ENCODE measurements around the gene SMLR1.

The SMLR1 gene

DNA sequence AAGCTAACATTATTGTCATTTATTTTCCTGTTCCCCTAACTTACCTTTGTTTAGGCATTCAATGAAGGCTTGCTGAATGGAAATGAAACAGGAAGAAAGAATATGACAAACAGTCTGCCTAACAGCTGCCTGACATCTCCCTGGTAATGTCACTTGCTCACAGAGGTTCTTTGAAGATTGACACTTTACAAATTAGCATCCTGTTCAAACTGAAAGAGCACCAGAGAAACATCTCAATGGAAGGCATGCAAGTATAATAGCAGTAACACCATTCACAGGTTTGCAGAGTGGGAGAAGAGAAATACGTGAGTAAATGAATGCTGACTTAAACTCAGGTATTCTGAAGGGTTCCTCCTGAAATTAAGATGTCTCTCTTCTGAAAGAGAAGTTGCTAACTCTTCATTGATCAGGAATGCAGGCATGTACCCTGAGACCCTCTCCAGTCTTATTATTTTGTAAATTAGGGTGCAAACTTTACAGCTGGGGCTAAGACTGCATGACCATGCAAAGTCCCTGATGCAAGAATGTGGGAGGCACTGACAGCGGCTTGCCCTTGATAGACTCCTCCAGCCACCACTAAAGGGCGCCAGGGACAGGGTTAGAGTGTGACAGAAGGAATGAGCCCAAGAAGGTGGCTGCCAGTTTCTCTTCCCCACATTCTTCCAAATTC, 1.3 kb upstream of the SMLR1 start:
- DNase-seq, result no peak

DNA sequence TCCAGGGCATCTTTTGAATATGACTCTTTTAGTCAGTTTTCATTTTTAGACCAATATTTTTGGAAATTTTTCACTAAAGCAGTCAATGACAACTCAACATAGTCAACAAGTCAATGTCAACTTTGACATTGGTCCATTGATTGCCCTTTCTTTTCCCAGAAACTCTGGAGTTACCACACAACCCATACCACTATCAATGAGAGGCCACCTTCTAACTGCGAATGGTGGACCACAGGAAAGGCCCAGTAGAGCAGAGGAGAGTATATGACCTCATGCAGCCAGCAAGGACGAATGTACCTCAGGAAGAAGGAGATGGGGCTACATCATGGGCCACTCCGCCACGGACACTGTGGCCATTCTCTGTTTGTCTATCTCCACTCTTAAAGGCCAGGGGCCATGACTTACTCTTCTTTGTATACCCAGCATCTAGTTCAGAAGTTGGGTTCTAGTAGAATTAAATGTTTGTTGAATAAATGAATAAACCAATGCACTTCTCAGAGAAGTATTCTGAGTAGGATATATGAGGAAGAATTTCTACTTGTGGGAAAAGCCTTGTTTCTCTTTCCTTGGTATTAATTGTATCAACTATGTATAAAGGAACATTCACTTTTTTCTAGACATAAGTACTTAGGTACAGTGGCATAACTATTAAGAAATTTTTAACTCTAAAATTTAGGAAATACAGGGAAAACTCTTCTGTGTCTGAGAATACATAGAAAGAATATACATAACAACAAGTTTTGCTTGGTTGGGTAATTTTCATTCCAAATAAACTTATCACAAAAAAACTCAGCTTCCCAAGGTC, 562 bp upstream of the SMLR1 start:
- DNase-seq, result no peak

DNA sequence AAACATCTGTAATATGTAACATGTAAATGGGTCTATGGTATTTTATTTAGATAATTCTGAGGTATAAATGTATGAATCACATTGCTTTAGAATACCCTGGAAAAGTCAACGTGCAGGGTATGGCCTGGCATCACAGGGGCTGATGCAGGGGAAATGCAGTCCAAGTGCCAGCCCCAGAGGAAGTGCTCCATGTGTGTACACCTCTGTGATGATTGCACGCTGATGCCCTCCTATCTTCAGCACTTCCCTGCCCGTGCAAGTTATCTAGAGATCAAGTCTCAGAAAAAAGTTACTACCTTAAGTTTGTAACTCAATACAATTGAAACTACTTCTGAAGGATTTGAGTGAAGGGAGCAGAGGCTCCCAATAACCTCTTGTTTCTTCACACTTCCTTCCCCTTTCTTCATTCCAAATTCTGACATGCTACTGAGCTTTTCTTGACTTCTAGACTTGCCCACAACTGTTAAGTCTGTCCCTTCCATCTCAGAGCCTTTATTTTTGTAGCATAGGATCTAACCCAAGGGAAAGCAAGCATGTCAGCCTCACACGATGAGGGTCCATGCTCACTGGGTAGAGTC, 2.2 kb downstream of the SMLR1 start:
- DNase-seq, result no peak

DNA sequence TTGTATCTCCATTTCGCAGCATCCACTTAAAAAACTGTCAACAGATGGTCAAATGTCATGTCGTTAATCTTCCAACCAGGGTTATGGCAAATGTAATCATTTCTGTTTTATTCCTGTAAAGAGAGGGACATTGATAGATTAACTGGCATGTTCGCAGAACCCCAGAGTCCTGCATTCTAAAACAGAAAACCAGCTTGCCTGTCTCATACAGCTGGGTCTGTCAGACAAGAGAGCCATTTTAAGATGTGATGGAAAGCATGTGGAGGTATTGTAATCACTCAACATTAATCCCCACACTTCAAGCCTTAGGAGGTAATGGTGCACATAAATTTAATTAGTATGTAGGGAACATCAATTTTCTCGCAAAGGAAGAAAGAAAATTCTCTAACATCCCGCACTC, 4.4 kb downstream of the SMLR1 start:
- no peak for DNase-seq

DNA sequence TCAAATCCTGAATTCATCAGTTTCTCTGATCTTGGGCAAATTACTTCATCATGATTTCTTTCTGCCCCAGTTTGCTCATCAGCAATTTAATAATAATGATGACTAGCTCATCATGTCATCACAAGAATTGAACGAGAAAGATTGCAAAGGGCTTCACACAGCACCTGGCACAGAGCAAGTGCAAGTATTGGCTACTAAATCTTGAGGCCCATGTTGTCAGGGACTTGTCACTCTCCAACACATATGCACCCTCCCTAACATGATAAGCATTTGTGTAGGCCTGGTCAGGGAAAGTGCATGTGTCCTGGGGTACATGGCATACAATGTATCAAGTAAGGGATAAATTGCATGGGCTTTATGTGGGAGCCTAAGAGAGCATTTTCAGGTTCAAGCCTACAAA, 6.4 kb downstream of the SMLR1 start:
- no peak for DNase-seq

DNA sequence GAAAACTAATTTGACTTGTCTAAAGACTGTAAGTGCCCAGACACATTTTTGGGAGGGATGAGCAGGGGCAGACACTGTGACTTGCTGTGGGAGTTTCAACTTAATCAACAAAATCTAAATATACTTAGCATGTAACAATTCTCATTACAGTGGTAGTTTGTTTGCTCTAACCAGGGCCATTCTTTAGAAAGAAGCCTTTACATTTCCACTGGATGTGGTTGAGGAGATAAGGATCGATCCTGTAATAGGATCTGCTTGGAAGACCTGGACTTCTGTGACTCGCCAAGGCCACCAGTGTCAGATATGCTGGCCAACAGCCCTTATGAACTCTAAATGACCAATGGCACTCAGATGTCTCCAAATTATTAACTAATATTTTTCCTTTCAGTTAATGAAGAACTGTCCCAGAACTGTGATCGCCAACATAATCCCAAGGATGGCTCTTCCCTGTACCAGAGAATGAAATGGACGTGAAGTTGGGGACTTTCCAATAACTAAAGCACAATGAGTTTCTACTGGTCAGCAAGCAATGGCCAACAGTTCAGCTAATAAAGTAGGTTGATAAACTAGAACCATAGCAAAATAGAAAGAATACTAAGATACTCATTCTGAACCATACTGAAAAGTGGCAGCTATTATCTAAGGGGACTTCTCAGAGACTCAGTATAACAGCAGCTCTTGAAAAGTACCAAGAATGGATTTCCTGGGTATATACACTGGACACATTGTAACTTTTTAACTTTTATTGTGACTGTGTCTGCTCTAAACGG, 7.5 kb downstream of the SMLR1 start:
- DNase-seq, result no peak

DNA sequence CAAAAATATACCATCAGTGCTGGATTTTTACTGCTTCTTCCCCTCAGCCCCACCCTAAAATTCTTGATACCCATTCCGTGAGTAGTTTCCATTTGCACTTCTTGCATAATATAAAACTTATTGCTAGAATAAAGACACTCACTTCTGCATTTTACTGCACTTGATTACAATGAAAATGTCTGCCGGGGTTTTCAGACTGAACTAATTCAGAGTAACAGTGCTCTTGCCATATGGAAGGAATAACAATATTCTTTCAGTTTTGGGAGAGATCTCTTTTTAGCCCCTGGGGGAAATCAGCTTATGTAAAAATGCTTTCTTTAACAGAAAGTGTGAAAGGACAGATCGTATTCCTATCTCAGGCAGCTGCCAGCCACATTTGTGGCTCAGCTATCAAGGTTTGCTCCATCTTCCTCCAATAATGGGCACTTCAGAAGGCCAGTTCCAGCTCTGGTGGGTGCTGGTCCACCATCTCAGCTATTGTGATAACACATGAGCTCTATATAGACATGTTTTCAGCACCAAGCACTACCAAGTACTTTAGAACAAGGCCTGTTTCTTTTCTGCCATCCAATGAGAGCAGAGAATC, 8.9 kb downstream of the SMLR1 start:
- DNase-seq, result no peak

DNA sequence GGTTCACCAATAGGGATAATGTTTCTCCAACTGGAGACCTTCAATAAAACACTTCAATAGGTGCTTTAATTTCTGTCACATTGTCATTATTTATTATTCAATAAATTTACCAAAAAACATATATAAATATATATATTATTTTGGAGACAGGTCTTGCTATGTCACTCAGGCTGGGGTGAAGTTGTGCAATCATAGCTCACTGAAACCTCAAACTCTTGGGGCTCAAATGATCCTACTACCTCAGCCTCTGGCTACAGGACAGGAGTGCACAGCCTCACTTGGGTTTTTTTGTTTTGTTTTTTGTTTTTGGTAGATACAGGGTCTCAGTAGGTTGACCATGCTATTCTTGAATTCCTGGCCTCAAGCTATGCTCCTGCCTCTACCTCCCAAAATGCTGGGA, 9.9 kb downstream of the SMLR1 start:
- no peak for DNase-seq

DNA sequence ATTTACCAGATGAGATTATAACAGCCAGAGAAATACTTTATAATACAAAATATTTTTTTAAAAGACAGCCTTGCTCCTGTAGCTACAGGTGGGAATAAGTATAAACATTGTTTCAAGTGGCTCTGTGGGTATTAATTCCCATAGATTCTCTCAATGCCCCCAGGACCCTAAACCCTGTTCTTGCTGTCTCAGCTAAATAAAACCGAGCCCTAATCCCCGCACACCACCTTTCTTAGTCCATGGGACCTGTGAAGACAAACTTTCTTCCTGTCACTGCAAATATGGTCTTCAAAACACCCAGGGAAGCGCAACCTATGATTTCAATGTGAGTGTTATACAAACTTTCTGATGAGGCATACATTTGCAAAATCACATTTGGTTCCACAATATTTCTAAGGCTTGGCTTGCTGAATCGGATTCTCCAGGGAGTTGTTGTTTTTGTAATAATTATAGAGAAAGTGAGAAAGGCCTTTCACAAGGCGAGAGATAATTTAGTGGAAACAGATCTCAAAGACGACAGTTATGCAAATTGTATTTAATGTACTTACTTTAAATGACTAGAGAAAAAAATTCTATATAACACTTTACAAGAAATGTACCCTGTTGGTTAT, 11.1 kb downstream of the SMLR1 start:
- no peak for DNase-seq

DNA sequence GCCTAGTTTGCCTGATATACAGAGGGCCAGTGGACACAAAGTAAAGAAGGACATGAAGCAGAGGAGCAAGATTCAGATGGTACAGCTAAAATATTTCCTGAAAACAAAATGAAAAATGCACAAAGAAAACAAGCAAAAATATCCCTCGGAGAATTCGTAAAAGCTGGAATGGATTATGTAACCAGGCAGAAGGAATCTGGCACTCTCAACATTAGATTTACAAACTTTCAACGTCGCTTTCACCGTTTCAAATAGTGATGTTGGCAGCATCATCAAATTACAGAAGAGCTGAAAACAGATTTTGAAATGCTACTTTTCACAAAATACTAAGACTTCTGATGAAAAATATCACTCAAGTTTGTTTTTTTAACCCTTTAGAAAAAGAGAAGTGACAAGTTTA, 11.7 kb downstream of the SMLR1 start:
- DNase-seq, result no peak

DNA sequence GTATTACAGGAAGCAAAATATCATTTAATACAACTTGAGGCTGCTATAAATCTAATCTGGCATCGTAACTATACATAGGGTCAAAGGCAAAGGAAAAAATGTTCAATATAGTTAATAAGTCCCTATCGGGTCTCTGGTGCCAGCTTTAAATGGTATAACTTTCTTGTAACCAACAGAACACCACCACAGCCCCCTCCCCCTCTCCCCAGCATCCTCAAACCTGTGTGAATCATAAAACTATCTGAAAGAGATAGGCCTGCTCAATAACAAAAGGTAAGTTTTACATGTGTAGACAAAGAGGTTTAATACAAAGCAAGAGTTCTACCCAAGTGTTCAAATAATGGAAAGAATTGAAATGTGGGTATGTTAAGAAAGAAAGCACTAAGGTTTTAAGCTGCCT, 12.2 kb downstream of the SMLR1 start:
- no peak for DNase-seq

DNA sequence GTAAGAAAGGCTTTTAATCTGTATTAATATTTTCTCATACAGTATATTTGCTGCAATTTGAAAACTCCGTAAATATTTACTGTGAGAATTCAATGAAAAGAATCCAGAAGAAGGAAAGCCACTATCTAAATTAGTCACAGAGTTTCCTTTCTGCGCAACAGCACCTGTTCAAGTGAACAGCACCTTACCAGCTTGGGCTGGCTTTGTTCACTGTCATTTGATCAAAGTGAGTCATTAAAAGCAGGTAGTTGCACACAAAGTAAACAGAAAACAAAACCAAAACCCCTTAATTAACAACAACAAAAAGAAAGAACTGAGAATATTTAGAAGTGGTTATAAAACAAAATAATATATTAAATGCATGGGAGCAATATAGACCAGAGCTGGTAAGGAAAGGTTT, 12.8 kb downstream of the SMLR1 start:
- DNase-seq, result no peak

DNA sequence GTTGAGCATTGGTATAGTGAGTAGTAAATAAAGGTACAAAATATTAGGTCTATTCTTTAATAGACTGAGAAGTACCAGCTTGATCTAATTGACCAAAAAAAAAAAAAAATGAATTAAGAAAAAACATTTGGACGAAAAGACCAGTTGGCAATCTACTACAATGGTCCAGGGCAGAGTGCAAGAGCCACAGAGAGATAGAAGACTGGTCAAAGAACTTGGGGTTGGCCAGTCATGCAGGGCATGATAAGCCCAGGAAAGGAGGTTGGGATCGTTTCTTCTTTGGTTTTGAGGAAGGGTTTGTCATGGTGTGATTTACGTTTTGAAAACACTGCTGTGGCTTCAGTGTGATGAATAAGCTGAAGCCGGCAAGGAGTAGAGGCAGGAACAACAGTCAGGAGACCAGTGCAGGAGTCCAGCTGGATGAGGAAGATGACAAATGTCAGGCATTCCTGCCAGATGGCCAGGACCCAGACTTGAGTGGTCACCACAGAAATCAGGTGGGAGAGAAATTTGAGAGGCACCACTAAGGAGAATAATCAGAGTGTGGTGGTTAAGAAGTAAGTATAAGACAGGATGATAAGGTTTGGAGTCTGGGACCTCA, 14.0 kb downstream of the SMLR1 start:
- no peak for DNase-seq

DNA sequence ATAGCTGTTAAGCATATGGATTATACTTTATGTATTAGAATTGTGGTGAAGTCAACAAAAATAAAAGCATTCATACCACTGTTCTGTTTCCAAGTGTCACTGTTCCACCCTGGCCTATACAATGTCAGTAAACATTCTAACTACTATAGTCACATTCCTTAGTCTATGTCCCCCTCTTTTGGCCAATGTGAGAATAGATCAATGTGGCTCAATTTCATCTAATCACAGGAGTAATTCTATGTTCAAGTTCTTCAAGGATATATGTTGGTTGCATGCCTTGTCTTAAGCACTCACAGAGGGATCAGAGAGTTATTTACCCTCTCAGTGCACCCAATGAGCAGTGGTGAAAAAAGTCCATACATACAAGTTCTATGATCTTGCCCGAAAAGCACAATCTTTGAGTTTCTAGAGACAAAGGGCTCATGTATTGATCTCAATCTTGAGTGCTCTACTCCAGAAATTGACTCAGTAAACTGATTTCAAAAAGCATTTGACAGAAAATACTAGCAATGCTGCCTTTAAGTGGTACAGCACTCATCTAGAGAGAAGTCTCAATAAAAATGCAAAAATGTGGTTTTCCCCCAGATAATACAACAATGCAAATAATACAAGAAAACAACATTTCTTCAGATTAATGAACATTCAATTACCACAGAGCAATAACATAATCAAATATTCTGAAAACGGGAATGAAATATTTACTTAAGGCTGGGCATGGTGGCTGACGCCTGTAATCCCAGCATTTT, 16.5 kb downstream of the SMLR1 start:
- no peak for DNase-seq

DNA sequence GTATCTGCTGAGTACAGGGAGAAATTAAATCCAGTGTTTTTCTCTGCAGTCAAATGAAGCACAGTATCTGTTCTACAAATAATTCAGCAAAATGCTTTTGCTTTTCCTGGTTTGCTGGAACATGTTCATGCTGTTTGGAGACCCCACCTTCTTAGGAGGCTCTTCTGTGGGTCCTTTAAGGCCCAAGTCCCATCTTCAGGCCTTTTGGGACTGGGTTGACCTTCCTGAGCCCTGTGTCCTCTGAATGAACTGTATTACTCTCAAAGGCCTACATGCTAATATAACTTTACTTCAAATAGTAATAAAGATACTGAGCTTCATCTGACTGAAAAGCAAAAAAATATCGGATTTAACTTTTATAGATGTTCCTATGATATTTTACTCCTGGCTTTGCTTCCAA, 19.3 kb downstream of the SMLR1 start:
- DNase-seq, result no peak

DNA sequence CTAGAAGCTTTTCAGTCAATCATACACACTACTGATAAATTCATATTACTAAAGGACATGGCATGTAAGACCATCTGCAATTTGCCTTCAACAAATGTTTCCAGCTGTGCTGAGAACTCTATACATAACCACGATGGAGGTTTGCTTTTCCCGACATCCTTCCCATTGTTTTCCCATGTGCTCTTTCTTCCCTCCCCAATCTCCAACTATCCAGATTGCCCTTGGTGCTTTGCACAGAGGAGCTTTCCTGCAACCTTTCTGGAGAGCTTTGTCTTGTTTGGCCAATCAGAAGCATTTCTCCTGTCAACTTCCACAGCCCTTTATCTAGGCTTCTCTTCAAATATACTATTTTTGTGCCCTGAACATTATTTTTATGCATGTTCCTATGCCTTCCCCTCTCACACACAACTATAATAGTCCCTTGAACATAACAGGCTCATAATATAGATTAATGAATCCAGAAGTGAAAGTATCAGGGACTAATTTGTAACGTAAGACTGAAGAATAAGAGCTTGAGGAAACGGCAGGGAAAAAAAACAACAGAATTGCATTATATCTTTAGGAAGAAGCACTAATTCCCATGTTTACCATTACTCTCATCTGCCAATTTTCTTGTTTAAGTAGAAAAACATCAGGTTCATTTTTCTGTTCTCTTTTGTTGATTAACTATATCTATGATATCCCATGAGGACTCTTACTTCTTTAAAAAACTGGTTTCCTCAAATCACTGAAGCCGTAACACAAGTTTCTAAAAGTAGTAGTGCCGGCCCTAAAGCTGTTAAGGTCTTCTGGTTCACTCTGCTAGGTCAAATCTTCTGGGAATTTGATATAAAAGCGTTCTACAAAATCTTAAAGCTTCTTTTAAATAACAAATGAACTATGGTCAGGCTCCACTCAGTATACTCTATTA, 20.1 kb downstream of the SMLR1 start:
- DNase-seq, result no peak

DNA sequence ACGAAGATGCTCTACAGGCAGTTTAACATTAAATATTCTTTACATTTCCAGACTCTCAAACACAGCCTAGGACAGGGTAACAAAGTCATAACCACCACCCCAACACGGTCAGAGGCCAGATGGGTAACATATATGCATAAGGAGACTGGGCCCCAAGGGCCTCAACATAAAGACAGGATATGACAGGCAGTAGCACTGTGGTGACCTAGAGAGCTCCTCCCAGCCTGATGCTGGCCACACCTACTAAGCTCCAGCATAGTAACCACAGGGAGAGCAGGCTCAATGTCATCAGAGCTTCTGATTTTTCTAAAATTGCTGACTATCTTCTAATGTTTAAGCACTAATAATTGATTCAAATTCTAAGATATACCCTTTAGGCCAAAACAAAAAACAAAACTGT, 21.7 kb downstream of the SMLR1 start:
- no peak for DNase-seq

DNA sequence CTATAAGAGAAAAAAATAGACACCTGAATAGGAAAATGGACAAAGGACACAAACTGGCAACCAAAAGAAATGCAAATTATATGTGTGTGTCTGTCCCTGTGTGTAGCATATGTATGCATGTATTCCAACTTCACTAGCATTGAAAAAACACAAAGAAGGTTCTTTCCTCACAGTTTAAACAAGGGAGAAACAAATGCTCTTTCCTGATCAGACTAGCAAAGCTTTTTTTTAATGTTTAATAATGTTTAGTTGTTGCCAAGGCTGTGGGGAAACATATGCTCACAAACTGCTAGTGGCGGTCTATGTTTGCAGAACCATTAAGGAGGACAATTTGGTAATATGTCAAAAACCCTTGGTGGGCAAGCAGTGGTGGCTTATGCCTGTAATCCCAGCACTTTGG, 22.4 kb downstream of the SMLR1 start:
- no peak for DNase-seq

DNA sequence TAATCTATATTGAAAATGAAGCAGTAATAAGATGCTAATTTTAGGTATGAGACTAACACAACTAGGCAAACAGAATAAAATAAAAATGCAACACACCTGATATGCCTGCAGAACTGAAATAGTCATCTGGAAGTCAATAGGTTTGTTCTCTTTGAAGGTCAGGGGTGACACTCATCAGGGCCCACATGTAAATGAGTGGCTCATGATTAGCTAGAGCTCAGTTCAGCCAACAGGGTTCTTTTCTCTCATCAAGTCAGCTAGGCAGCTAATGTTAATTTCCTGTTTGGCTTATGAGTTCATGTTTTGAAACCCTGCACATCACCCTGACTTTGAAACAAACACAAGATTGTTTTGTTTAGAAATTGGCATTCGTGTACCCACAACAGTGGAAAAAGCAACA, 23.8 kb downstream of the SMLR1 start:
- no peak for DNase-seq

DNA sequence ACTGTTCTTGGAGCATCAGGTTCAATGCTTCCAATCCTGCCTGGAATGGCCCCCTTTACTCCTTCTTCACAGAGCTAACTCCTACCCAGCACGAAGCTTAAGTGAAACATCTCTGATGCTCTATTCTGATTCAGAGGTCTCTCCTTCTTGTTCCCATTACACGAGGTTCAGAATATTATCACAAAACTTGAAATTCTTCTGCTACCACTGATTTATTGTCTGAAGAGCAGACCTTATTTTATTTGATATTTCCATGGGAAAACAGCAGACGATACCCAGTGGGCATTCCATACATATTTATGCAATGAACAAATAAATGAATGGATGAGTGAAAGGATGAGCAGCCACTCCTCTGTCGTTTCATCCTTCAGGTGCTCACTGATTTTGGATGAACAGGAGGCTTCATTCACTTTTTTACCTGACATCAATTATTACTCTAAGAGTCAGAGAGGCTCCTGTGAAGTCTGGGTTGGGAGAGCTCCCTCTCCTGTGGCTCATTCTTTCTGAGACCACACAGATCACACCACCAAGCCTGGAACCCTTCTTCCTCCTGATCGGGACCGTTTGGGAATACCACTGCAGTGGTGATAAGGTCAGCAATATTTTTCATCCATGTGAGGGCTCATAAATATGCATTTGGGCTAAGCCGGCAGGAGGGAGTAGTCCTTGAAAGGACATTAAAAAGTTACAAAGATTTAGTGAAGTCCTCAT, 25.8 kb downstream of the SMLR1 start:
- no peak for DNase-seq

All from activated CD8-positive, alpha-beta memory T cell treated with anti-CD3 and anti-CD28 coated beads, Interleukin-2, amount 50 U/mL, for 48 hours (primary cell).